Measurements from ENCODE around the gene ATP6V0C.
"Not testable (repeated sequence)": the region's sequence is repeated elsewhere in the genome, so short reads cannot be mapped to it uniquely, and the experiment has no call there.

- TF ChIP-seq, protein P1, sequence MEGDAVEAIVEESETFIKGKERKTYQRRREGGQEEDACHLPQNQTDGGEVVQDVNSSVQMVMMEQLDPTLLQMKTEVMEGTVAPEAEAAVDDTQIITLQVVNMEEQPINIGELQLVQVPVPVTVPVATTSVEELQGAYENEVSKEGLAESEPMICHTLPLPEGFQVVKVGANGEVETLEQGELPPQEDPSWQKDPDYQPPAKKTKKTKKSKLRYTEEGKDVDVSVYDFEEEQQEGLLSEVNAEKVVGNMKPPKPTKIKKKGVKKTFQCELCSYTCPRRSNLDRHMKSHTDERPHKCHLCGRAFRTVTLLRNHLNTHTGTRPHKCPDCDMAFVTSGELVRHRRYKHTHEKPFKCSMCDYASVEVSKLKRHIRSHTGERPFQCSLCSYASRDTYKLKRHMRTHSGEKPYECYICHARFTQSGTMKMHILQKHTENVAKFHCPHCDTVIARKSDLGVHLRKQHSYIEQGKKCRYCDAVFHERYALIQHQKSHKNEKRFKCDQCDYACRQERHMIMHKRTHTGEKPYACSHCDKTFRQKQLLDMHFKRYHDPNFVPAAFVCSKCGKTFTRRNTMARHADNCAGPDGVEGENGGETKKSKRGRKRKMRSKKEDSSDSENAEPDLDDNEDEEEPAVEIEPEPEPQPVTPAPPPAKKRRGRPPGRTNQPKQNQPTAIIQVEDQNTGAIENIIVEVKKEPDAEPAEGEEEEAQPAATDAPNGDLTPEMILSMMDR (IDR thresholded peaks at IDR 0.05; ENCODE audit: insufficient read depth, low read depth, low read length), result not testable (repeated sequence)
- TF ChIP-seq EZH2 (IDR thresholded peaks at IDR 0.05; ENCODE audit: insufficient read depth, low read length), result not testable (repeated sequence)
Measured at GRCh38 chr16:2541409-2541808, 27.7 kb downstream of the ATP6V0C start.
